ENCODE measurements around the gene UGT1A9.

Gene UGT1A9

DNA sequence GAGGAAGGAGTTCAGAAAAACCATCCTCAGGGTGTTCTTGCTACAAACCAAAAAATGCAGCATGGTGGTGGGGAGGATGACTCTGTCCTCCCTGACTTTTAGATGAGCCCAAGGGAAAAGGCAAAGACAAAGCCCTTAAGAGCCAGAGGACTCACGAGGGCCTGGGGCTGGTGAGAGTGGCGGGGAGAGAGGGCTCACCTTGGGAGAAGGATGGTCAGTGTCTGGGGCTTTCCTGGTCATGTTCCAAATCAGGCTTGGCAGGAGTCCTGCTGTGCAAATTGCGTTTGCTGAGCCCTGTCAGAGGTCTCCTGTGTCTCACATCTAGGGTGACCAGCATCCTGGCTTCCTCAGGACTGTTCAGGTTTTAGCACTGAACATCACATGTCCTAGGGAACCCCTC is 93.1 kb downstream of the UGT1A9 start:
- POLR2A ChIA-PET = no interaction called here
- CTCF ChIA-PET = no interaction called here
- TF ChIP-seq FOXA1 (IDR thresholded peaks at IDR 0.05) = no peak
- no peak for TF ChIP-seq SP1 (IDR thresholded peaks at IDR 0.05)
- TF ChIP-seq ARNT (IDR thresholded peaks at IDR 0.05) = no peak
- no peak for TF ChIP-seq FOXM1 (IDR thresholded peaks at IDR 0.05; ENCODE audit: borderline replicate concordance)
- no peak for DNase-seq (ENCODE audit: extremely low spot score)

DNA sequence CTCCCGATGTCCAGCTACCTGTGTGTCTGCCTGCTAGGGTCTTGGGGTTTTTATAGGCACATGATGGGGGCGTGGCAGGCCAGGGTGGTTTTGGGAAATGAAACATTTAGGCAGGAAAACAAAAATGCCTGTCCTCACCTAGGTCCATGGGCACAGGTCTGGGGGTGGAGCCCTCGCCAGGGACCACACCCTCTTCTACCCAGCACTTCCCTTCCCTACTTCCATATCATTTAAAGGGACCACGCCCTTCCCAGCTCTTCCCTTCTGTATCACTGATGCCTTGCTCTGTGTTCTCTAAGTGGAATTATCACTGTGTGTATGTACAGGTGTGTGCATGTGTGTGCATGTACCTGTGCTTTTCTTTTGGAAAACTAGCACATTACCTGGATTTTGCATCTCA is 94.7 kb downstream of the UGT1A9 start:
- no peak for TF ChIP-seq ELF4 (IDR thresholded peaks at IDR 0.05)
- TF ChIP-seq L3MBTL2 (conservative IDR thresholded peaks at IDR 0.05) = no peak
- no peak for TF ChIP-seq FOXA1 (IDR thresholded peaks at IDR 0.05)
- TF ChIP-seq, protein P1, sequence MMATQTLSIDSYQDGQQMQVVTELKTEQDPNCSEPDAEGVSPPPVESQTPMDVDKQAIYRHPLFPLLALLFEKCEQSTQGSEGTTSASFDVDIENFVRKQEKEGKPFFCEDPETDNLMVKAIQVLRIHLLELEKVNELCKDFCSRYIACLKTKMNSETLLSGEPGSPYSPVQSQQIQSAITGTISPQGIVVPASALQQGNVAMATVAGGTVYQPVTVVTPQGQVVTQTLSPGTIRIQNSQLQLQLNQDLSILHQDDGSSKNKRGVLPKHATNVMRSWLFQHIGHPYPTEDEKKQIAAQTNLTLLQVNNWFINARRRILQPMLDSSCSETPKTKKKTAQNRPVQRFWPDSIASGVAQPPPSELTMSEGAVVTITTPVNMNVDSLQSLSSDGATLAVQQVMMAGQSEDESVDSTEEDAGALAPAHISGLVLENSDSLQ (IDR thresholded peaks at IDR 0.05) = no peak
- TF ChIP-seq NFRKB (IDR thresholded peaks at IDR 0.05) = no peak
- no peak for TF ChIP-seq FOXK2 (IDR thresholded peaks at IDR 0.05)
- no peak for TF ChIP-seq FOXM1 (IDR thresholded peaks at IDR 0.05; ENCODE audit: borderline replicate concordance)
- TF ChIP-seq BHLHE40 (IDR thresholded peaks at IDR 0.05; ENCODE audit: borderline replicate concordance) = no peak
- TF ChIP-seq CTBP1 (IDR thresholded peaks at IDR 0.05; ENCODE audit: borderline replicate concordance) = no peak
- no peak for TF ChIP-seq LEF1 (IDR thresholded peaks at IDR 0.05; ENCODE audit: borderline replicate concordance)
- no peak for TF ChIP-seq TARDBP (IDR thresholded peaks at IDR 0.05)
- no peak for TF ChIP-seq HDGF (IDR thresholded peaks at IDR 0.05; ENCODE audit: borderline replicate concordance)
- TF ChIP-seq SUZ12 (IDR thresholded peaks at IDR 0.05) = no peak
- ChIA-PET POLR2A (no interaction called here), CTCF (interaction anchor here (0.6 kb wide), 1 partner anchor 9 kb away, joined by 4 read pairs; no protein-coding TSS in a partner anchor)
- no peak for DNase-seq (ENCODE audit: extremely low spot score)

DNA sequence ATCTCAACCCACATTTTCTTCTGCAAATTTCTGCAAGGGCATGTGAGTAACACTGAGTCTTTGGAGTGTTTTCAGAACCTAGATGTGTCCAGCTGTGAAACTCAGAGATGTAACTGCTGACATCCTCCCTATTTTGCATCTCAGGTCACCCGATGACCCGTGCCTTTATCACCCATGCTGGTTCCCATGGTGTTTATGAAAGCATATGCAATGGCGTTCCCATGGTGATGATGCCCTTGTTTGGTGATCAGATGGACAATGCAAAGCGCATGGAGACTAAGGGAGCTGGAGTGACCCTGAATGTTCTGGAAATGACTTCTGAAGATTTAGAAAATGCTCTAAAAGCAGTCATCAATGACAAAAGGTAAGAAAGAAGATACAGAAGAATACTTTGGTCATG is 96.4 kb downstream of the UGT1A9 start:
- CTCF ChIA-PET = no interaction called here
- POLR2A ChIA-PET = no interaction called here
- TF ChIP-seq CTBP1 (IDR thresholded peaks at IDR 0.05; ENCODE audit: borderline replicate concordance) (no peak), FOXM1 (IDR thresholded peaks at IDR 0.05; ENCODE audit: borderline replicate concordance) (no peak), HDGF (IDR thresholded peaks at IDR 0.05; ENCODE audit: borderline replicate concordance) (no peak)
- DNase-seq (ENCODE audit: extremely low spot score) = no peak

DNA sequence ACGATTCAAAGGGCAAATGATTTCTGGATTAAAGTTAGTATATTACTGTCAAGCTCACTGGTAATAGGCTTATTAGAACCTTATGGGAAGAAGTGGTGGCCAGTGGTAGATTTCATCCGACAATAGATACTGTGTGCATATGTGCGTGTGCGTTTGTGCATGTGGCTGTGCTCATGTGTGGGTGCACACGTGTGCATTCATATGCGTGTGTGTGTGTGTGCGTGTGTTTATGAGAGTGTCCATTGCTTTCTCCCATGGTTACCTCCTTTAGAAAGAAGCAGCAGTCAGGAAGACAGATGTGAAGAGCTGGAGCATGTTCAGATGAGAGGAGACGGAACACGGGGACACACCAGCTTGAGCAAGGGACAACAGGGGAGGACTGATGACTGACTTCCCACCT is 97.6 kb downstream of the UGT1A9 start:
- POLR2A ChIA-PET = no interaction called here
- DNase-seq (ENCODE audit: extremely low spot score) = no peak
- TF ChIP-seq L3MBTL2 (conservative IDR thresholded peaks at IDR 0.05) (no peak), SP1 (IDR thresholded peaks at IDR 0.05) (no peak)
- CTCF ChIA-PET = no interaction called here

DNA sequence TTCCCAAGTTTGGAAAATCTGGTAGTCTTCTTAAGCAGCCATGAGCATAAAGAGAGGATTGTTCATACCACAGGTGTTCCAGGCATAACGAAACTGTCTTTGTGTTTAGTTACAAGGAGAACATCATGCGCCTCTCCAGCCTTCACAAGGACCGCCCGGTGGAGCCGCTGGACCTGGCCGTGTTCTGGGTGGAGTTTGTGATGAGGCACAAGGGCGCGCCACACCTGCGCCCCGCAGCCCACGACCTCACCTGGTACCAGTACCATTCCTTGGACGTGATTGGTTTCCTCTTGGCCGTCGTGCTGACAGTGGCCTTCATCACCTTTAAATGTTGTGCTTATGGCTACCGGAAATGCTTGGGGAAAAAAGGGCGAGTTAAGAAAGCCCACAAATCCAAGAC is 100.5 kb downstream of the UGT1A9 start:
- POLR2A ChIA-PET = no interaction called here
- DNase-seq (ENCODE audit: extremely low spot score) = no peak
- CTCF ChIA-PET = no interaction called here
- no peak for TF ChIP-seq FOXA1 (IDR thresholded peaks at IDR 0.05)
- TF ChIP-seq SP1 (IDR thresholded peaks at IDR 0.05) = no peak
- TF ChIP-seq ELF4 (IDR thresholded peaks at IDR 0.05) = no peak
- no peak for TF ChIP-seq L3MBTL2 (conservative IDR thresholded peaks at IDR 0.05)
- TF ChIP-seq LEF1 (IDR thresholded peaks at IDR 0.05; ENCODE audit: borderline replicate concordance) = no peak
- no peak for TF ChIP-seq FOXK2 (IDR thresholded peaks at IDR 0.05)
- TF ChIP-seq ARNT (IDR thresholded peaks at IDR 0.05) = no peak
- no peak for TF ChIP-seq FOXM1 (IDR thresholded peaks at IDR 0.05; ENCODE audit: borderline replicate concordance)
- no peak for TF ChIP-seq BHLHE40 (IDR thresholded peaks at IDR 0.05; ENCODE audit: borderline replicate concordance)
- no peak for TF ChIP-seq NFRKB (IDR thresholded peaks at IDR 0.05)
- no peak for TF ChIP-seq CTBP1 (IDR thresholded peaks at IDR 0.05; ENCODE audit: borderline replicate concordance)
- no peak for TF ChIP-seq SUZ12 (IDR thresholded peaks at IDR 0.05)
- TF ChIP-seq ZNF384 (IDR thresholded peaks at IDR 0.05) = no peak
- no peak for TF ChIP-seq HDGF (IDR thresholded peaks at IDR 0.05; ENCODE audit: borderline replicate concordance)
- TF ChIP-seq, protein P1 (IDR thresholded peaks at IDR 0.05) = no peak
- TF ChIP-seq TARDBP (IDR thresholded peaks at IDR 0.05) = no peak

DNA sequence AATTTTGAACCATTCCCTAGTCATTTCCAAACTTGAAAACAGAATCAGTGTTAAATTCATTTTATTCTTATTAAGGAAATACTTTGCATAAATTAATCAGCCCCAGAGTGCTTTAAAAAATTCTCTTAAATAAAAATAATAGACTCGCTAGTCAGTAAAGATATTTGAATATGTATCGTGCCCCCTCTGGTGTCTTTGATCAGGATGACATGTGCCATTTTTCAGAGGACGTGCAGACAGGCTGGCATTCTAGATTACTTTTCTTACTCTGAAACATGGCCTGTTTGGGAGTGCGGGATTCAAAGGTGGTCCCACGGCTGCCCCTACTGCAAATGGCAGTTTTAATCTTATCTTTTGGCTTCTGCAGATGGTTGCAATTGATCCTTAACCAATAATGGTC is 100.9 kb downstream of the UGT1A9 start:
- POLR2A ChIA-PET = no interaction called here
- TF ChIP-seq BHLHE40 (IDR thresholded peaks at IDR 0.05; ENCODE audit: borderline replicate concordance) = no peak
- TF ChIP-seq NFRKB (IDR thresholded peaks at IDR 0.05) = no peak
- no peak for TF ChIP-seq CTBP1 (IDR thresholded peaks at IDR 0.05; ENCODE audit: borderline replicate concordance)
- TF ChIP-seq FOXM1 (IDR thresholded peaks at IDR 0.05; ENCODE audit: borderline replicate concordance) = no peak
- no peak for TF ChIP-seq ZNF384 (IDR thresholded peaks at IDR 0.05)
- no peak for TF ChIP-seq SUZ12 (IDR thresholded peaks at IDR 0.05)
- no peak for TF ChIP-seq FOXK2 (IDR thresholded peaks at IDR 0.05)
- TF ChIP-seq SP1 (IDR thresholded peaks at IDR 0.05) = no peak
- TF ChIP-seq, protein P1 (IDR thresholded peaks at IDR 0.05) = no peak
- TF ChIP-seq FOXA1 (IDR thresholded peaks at IDR 0.05) = no peak
- TF ChIP-seq ELF4 (IDR thresholded peaks at IDR 0.05) = no peak
- no peak for TF ChIP-seq ARNT (IDR thresholded peaks at IDR 0.05)
- TF ChIP-seq L3MBTL2 (conservative IDR thresholded peaks at IDR 0.05) = no peak
- no peak for TF ChIP-seq HDGF (IDR thresholded peaks at IDR 0.05; ENCODE audit: borderline replicate concordance)
- no peak for TF ChIP-seq LEF1 (IDR thresholded peaks at IDR 0.05; ENCODE audit: borderline replicate concordance)
- no peak for TF ChIP-seq TARDBP (IDR thresholded peaks at IDR 0.05)
- CTCF ChIA-PET = interaction anchor here (0.7 kb wide), 1 partner anchor 30 kb away, joined by 3 read pairs; no protein-coding TSS in a partner anchor
- no peak for DNase-seq (ENCODE audit: extremely low spot score)

DNA sequence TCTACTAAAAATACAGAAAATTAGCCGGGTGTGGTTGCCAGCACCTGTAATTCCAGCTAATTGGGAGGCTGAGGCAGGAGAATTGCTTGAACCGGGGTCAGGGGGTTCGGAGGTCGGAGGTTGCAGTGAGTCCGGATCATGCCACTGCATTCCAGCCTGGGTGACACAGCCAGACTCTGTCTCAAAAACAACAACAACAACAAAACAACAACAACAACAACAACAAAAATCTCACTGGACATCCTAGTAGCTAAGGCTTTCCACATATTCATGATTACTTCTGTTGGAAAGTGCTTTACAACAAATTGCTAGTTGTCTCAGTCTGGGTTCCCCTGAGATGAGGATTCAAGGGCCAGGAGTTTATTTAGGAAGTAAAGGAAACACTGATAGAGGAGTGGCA is 102.2 kb downstream of the UGT1A9 start:
- TF ChIP-seq NFRKB (IDR thresholded peaks at IDR 0.05) (no peak), LEF1 (IDR thresholded peaks at IDR 0.05; ENCODE audit: borderline replicate concordance) (no peak), HDGF (IDR thresholded peaks at IDR 0.05; ENCODE audit: borderline replicate concordance) (no peak), BHLHE40 (IDR thresholded peaks at IDR 0.05; ENCODE audit: borderline replicate concordance) (no peak), FOXK2 (IDR thresholded peaks at IDR 0.05) (no peak), ZNF384 (IDR thresholded peaks at IDR 0.05) (no peak), SUZ12 (IDR thresholded peaks at IDR 0.05) (no peak), CTBP1 (IDR thresholded peaks at IDR 0.05; ENCODE audit: borderline replicate concordance) (no peak), L3MBTL2 (conservative IDR thresholded peaks at IDR 0.05) (no peak), TARDBP (IDR thresholded peaks at IDR 0.05) (no peak), FOXA1 (IDR thresholded peaks at IDR 0.05) (no peak), FOXM1 (IDR thresholded peaks at IDR 0.05; ENCODE audit: borderline replicate concordance) (no peak), SP1 (IDR thresholded peaks at IDR 0.05) (no peak), ARNT (IDR thresholded peaks at IDR 0.05) (no peak), ELF4 (IDR thresholded peaks at IDR 0.05) (no peak)
- TF ChIP-seq, protein P1 (IDR thresholded peaks at IDR 0.05) = no peak
- DNase-seq (ENCODE audit: extremely low spot score) = no peak
- CTCF ChIA-PET = no interaction called here
- POLR2A ChIA-PET = no interaction called here

Measured in HEK293T (cell line).